Stimulated activated CD4-positive, alpha-beta T cell treated with anti-CD3 and anti-CD28 coated beads, Interleukin-1b, Interleukin-23, amount 100 ng/mL, for 1 hour (primary cell): Measurements from ENCODE around the gene ZNF785.
"Not testable (repeated sequence)": the region's sequence is repeated elsewhere in the genome, so short reads cannot be mapped to it uniquely, and the experiment has no call there.

Source experiments
- DNase-seq, 2 donors: peaks; one replicate each; pipeline ENCODE4 v3.0.0-alpha.2; 2020; ENCODE audit warnings: low read depth in 2 of 2

ZNF785 gene

DNA sequence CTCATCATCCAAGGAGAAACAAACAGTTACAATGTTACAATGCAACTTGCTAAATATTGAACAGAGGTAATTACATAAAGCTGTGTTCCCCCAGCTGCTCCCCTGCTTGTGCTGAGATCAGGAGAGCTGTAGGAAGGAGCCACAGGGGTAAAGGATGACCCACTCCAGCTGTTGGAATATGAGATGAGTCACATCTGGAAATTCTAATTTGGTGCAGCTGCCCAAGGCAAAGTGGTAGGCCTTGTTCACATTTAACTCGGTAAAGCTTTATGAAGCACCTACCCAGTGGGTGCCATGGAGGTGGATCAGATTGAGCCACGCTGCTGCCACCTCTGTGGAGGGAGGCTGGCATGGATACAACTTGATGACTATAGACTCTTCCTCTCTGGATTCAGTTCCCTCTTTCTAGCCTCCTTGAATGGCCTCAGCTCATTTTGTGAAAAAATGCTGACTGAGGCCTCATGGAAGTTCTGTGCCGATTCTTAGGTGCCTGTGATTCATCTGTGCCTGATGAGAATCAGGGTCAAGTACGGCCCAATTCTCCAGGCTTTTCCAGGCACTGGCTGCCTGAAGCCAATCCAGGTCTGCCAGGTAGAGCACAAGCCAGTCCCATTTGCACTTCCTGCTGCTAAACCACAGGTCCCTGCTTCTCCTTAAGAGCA, 17.2 kb upstream of the ZNF785 start:
- DNase-seq: no peak

DNA sequence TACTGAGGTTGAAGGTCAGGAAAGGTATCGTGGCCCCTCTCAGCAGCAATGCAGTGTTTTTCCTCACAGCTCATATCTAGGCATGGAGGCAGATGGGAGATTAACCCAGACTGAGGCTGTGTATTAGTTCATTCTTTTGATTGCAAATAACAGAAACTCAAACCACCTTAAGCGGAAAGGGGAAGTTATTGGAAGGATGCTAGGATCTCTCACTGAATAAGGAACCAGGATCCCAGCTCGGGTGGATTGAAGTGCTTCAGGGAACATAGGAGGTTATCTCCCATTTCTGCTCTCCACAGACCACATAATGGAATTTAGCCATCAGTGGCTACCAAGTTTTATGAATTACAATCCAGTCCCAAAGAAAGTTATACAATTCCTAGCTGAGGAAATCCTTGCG, 16.5 kb upstream of the ZNF785 start:
- no peak for DNase-seq

GRCh38 chr16:30600929-30601328, 15.4 kb upstream of the ZNF785 start:
- no peak for DNase-seq

DNA sequence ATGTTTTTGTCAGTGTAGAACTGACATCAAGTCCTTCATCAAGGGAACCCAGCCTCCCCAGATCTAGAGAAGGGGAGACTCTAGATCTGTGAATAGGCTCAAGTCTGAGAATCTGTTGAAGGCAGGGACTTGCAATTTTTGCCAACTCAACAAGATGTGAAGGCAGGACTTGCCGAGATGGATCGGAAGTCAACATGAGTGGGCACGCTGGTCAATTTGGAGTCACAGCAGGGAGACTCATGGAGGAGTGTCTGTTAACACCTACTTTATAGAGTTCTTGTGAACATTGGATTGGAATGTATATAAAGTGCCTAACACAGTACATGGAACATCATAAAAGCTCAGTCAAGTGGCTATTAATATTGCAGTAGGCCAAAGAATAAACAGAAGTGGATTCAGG, 14.7 kb upstream of the ZNF785 start:
- no peak for DNase-seq

DNA sequence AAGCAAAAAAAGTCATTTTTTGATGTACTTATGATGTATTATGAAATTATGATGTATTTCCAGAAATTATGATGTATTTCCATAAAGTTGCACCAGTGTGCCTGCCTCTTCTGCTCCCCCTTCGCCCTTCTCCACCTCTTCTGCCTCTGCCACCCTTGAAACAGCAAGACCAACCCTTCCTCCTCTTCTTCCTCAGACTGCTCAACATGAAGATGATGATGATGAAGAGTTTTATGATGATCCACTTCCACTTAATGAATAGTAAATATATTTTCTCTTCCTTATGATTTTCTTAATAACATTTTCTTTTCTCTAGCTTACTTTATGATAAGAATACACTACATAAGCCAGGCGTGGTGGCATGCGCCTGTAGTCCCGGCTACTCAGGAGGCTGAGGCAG, 7.4 kb upstream of the ZNF785 start:
- DNase-seq: no peak

DNA sequence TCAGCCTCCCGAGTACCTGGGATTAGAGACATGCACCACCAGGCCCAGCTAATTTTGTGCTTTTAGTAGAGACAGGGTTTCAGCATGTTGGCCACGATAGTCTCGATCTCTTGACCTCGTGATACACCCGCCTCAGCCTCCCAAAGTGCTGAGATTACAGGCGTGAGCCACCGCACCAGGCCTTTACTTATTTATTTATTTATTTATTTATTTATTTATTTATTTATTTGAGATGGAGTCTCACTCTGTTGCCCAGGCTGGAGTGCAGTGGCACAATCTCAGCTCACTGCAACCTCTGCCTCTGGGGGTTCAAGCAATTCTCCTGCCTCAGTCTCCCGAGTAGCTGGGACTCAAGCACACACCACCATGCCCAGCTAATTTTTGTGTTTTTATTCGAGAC, 5.4 kb upstream of the ZNF785 start:
- not testable (repeated sequence) for DNase-seq

- not testable (repeated sequence) for DNase-seq
Observed at GRCh38 chr16:30589582-30589981, 4.1 kb upstream of the ZNF785 start.

GRCh38 chr16:30588651-30589050, 3.2 kb upstream of the ZNF785 start:
- no peak for DNase-seq

DNA sequence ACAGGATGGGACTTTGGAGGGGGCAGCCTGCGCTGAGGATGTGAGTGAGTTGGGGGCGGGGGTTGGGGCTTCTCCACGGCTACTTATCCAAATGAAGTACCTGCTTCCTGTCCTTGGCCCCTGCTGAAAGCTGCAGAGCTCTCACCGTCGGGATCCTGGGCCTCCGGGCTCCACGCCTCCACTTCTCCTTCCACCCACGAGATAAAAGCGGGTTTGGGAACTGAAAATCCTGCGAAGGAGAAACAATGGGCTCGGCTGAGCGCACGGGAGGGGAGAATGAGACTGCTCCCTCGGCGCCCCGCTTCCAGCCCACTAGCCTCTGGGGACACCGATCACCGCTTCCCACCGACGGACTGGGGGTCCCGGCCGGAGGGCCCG, 486 bp downstream of the ZNF785 start:
- no peak for DNase-seq

DNA sequence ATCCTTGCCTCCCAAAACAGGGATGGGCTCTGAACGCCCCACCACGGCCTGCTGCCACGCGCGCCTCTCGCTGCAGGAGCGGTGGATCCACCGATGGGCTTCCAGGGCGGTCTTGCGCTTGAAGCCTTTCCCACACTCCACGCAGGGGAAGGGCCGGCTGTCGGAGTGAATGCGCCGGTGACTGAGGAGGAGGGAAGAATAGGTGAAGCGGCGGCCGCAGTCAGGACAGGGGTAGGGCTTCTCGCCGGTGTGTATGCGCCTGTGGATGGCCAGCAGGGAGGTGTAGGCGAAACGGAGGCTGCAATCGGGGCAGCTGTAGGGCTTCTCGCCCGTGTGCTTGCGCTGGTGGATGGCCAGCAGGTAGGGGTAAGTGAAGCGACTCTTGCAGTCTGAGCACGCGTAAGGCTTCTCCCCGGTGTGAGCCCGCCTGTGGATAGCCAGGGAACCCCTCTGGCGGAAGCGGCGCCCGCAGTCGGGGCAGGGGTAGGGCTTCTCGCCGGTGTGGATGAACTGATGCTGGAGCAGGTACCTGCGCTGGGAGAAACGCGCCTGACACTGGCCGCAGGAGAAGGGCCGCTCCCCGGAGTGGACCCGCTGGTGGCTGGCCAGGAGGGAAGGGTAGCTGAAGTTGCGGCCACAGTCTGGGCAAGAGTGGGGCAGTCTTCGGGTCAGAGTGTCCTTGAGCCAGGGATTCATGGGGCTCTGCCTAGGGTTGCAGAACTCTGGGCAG, 2.7 kb downstream of the ZNF785 start:
- no peak for DNase-seq

DNA sequence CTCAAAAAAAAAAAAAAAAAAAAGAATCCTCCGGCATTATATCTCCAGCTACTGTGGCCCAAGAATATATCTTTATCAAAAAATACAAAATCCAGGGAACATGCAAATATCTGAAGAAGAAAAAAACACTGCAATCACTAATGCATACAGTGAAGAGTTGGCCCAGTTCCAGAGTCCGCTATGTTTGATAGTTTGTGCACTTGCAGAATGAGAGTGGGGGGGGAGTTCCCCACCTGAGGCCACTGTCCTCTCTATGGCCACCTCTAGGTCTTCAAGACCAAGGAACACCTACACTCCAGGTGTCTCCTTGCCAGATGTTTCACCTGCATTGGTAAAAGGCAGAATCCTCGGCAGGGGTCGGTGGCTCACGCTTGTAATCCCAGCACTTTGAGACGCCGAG, 4.0 kb downstream of the ZNF785 start:
- no peak for DNase-seq

DNA sequence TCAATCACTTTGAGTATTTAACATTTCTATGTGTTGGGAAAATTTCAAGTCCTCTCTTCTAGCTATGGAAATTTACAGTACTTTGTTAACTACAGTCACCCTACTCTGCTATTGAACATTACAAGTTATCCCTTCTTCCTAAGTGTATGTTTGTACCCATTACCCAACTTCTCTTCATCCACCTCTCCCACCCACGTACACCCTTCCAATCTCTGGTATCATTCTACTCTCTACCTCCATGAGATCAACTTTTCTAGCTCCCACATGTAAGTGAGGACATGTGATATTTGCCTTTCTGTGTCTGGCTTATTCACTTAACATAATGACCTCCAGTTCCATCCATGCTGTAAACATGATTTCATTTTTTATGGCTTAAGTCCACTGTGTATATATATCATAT, 10.8 kb downstream of the ZNF785 start:
- DNase-seq: no peak

GRCh38 chr16:30571445-30572322, 13.8 kb downstream of the ZNF785 start, which contains the start of gene ZNF688:
Gene ZNF688 (minus strand): TSS chr16:30571714. CDS start chr16:30571629, 85 bp downstream.
- DNase-seq: peak; percentile 78 to 88

DNA sequence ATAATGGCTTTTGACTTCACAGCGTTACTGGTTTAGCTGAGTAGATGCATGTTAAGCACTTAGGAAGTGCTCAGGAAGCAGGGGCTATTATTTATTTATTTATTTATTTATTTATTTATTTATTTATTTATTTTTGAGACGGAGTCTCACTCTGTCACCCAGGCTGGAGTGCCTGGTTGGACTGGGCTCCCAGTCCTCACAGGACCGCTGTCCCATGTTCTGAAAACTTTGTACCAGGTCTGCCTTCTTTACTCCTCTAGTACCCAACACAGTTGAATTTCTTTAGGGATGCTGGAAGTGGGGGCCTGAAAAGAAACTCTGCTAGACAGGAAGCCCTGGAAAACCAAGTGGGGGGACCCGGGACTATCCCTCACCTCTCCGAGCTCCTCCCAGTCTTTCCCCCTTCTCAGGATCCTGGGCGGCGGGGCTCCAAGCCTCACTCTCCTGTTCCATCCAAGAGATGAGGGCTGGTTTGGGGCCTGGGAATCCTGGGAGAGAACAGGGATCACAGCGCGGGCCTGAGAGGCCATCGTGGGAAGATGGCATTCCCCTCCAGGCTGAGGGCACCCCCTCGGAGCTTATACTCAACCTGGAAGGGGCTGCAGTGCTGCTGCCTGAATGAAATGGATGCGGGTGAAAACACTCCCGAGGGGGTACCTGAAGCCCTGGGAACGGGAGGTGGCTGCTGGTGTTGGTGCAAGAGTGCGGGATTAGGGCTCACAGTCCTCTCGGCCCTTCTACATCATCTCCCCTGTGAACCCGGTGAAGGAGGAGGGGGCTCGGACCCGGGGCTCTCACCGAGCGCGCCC, 14.7 kb downstream of the ZNF785 start:
- no peak for DNase-seq

DNA sequence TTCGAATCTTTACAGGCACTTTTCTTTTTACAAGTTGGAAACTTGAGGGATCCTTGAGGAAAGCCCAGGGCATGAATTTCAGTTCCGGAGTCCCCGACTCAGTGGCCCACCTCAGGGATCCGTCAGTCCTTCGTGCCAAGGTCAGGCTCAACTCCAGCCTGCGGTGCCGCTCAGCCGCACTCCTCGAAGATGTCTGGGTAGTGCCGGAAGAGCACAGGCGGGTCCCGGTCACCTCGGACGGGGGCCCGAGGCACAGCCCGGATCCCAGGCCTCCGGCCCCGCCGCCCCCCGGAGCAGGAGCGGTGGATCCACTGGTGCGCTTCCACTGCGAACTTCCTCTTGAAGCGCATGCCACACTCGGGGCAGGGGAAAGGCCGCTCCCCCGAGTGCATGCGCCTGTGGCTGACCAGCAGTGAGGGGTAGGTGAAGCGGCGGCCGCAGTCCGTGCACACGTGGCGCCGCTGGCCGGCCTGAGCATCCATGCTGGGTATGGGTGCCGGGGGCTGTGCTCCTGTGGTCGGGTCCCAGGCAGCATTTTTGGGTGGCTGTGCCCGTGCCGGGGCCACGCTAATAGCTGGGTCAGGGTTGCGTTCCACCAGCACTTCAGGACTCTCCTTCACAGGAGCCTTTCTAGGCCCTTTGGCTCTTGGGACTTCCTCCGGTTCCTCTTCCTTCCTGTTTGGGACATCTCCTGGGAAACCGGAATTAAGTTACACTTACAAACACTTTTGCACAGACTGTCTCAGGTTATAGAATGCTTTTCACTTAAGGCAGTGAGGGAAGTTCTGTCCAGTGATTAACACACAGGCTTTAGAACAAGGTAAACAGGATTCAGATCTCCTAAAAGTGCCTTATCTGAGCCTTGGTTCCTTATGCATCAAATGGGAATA, 15.5 kb downstream of the ZNF785 start:
- no peak for DNase-seq

GRCh38 chr16:30569281-30569680, 16.2 kb downstream of the ZNF785 start:
- no peak for DNase-seq

GRCh38 chr16:30567991-30568638, 17.4 kb downstream of the ZNF785 start:
- DNase-seq: no peak

GRCh38 chr16:30567160-30567990, 18.1 kb downstream of the ZNF785 start:
- peak in 1 of 2 donors; percentile 22 for DNase-seq

DNA sequence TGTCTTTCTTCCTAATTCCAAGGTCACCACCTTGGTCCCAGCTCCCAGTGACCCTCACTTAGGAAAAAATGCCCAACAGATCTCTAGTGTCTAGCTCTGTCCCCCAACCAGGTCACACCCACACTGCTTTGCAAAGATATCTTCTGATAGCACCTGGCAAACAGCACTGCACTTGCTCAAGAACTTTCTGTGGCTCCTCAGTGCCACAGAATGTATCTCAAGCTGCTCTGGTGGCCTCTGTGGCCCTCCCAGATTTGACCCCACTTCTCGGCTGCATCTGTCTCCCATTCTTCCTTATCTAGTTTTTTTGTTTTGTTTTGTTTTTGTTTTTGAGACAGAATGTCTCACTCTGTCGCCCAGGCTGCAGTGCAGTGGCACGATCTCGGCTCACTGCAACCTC, 19.0 kb downstream of the ZNF785 start:
- DNase-seq: no peak
